Measurements from ENCODE around the gene VPS52.
"Not testable (repeated sequence)": the region's sequence is repeated elsewhere in the genome, so short reads cannot be mapped to it uniquely, and the experiment has no call there.

VPS52 gene

DNA sequence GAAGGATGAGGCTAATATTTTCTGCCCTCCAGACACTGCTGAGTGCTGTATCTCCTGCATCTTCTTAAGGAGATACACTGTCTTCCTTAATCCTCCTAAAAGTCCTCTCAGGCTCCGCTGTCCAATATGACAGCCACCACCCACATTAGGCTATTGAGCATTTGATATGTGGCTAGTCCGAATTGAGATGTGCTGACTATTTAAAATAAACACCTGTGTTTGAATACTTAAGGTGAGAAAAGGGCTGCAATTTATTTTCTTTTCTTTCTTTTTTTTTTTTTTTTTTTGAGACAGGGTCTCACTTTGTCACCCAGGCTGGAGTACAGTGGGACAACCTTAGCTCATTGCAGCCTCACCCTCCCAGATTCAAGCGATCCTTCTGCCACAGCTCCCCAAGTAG is 30.2 kb upstream of the VPS52 start:
- DNase-seq, result no peak

DNA sequence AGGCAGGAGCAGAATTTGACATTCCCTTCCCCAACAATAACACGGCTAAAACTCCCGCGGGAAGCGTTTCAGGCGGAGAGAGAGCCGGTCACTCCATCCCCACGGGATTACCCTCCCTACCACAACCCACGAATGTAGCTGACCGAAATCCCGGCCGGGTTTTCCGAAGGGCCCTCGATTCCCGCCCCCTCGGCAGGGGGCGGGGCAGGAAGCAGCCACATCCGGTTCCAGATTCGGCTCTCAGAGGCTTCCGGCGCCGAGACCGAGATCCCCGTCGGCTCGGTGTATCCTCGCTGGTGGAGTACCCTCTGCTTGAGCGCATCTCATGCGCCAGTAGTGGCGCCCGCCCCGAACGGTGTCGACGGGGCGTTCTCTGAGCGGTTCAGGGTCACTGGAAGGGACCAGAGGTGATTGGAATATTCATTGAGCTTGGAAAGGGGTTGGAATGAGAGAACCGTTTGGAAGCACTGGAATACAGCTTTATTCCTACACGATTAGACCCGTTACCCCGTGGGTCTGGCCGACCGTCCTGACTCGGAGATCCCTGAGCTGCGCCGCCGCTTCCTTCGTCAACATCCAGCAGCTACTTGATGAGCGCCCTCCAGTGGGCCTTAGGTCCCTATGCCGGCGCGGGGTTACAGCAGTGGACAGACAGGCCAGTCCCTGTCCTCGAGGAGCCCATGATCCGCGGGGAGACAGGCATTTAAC is 27.7 kb upstream of the VPS52 start:
- peak; percentile 88 for DNase-seq

DNA sequence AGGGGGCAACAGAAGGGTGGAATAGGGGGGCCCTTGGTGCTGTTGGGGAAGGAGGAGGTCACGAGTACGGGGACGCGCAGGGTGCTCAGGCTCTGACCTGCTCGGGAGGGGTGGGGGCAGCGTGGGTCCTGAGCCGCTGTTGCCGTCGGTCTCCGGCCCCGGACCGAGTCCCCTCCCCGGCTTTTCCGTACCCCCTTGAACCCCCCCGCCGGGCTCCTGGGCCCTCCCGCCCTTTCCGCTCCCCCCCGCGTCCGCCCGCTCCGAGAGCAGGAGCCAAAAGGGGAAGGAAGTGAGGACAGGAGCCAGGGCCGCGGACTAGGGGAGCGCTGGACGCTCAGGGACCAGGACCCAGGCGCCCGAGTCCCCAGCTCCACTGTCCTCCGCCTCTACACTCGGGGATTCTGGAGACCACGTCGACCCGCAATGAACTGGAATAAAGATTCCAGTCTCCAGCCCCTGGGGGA is 27.1 kb upstream of the VPS52 start, which contains the start of gene RGL2:
TSS of gene RGL2 (minus strand) at position 170 of the 464 bp plus-strand sequence. CDS start 332 bp downstream, outside the sequence.
- DNase-seq, result peak; percentile 53

DNA sequence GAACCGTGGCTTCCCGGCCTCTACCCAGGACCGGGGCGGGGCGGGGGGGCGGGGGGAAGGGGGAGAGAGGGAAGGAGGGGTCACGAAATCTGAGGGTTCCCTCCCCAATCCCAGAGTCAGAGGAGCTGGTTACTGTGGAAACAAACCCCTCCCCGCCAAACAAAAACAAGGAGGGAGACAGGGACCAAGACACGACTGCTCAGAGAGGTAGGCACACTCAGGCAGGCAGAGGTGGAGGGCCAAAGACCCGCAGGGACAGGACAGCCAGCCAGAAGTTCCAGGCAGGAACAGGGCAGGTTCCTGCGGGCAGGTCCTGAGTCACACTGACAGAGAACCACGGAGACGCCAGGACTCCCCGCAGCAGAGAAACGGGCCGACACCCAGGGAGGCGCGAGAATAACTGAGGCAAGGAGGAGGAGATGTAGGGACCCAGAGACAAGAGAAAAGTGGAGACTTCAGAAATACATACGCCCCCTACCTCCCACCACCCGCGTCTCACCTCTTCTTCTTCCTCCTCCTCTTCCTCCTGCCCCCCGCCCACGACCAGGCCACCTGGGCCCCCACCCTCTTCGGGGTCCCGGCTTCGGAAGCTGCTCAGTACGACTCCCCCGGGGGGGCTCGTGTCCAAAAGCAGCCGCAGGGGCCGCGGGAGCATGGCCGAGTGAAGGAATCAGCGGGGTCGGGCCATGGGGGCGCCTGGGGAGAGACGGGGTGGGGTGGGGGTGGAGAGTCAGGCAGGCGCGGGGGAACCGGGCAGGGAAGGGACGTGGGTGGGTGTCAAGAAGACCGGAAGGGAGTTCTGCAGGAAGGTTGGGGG is 26.5 kb upstream of the VPS52 start:
- DNase-seq, result no peak

DNA sequence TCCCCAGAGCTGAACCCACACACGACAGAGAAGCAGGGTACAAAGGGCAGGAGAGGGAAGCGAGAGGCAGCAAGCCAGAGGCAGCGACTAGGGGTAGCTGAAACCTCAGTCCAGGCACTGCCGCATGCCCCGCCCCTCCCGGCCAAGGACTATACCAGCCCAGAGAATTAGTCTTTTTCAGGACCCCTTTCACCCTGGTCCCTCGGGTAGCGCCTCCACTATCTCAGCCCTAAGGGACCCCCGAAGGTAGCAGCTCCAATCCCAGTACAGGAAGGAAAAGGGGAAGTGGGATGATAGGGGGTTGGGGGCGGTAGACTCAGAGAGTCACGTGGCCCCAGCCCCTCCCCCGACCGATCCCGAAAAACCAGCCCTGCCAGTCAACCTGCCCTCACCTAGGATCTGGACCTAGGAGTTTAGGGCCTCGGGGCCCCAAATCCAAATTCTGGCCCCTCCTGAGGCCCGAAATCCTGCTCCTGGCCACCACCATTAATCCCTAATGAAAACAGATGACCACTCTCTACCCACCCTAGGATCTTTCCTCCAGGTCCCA is 25.8 kb upstream of the VPS52 start:
- no peak for DNase-seq

DNA sequence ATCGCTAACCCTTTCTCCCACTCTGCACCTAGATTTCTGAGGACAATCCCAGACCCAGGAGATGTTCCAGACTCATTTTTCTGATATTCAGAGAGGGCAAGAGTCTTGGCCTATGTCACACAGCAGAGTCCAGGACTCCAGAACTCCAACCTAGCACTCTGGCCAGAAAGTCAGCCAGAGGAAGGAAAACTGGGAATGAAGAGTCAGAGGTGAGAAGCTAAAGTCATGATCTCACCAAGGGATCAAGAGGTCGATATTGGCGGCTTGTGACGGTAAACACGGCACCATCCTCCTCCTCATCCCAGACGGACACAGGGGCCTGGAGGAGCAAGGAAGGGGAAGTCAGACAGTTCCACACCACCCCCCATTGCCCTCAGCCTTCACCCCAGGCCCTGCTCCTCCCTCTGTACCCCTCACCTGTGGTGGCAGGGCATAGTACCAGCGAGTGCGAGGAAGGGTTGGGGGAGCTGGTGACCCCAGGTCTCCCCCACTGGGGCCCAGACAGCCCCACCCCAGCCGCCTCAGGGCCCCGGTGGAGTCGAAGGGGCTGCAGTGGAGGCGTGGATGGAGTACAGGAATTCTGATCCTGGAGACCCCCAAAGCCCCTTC is 25.2 kb upstream of the VPS52 start:
- DNase-seq, result no peak

DNA sequence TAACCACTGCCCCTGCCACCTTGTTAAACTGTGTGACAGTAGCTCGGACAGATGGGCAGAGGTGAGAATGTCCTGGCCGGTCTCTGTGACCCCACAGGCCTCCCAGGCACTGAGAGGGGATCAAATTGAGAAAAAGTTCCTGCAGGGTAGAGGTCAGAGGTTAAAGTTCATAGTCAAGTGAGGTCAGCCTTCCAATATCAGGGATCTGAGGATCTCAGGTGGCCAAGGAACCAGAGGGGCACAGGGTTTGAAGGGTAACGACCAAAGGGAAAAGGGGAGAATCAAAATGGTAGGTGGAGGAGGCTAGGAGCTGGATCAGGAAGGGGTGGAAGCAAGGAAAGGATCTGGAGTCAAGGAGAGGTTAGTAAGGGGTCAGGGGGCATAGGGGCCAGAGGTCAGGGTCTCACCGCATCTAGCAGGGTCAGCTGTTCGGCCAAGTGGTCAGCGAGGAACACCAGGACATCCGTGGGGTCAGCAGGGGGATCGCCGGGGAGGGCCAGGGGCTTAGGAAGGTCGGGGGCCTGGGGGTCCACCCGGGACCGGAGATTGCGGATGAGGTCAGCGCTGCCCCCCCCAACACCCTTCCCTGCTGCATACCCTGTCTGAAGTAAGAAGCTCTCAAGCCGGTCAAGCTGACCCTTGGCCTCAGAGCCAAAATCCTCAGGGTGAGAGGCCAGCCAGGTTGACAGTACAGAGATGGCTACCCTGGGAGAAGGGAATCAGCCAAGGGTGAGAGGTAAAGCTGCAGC is 24.1 kb upstream of the VPS52 start:
- DNase-seq, result no peak

DNA sequence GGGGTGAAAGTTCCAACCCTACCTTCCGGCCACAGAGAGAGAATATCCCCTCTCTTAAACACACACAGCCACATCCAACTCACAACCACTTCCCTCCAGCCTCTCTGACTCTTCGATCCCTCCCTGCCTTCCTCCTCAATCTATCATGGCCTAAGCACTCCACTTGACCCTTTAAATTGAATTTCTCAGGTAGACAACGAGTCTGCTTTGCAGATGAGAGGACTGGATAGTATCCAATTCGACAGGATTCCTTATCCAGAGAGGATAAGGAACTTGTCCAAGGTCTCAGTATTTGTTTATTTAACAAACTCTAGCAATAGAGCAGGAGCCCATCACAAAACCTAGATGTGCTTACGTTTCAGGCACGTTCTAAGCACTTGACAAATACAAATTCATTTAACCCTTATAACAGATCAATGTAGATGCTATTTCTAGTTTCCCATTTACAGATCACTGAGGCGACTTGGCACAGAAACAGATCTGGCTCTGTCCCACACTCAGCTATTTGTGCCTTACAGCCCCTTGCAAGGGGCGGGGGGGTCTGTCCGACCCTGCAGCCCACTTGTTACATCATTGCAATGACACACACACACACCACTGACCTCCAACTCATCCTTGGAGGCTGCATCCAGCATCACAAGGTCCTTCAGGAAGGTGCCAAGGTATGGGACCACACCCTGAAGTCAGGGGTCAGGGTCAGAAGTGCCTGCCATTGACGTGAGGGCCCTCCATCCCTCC is 22.6 kb upstream of the VPS52 start:
- no peak for DNase-seq

DNA sequence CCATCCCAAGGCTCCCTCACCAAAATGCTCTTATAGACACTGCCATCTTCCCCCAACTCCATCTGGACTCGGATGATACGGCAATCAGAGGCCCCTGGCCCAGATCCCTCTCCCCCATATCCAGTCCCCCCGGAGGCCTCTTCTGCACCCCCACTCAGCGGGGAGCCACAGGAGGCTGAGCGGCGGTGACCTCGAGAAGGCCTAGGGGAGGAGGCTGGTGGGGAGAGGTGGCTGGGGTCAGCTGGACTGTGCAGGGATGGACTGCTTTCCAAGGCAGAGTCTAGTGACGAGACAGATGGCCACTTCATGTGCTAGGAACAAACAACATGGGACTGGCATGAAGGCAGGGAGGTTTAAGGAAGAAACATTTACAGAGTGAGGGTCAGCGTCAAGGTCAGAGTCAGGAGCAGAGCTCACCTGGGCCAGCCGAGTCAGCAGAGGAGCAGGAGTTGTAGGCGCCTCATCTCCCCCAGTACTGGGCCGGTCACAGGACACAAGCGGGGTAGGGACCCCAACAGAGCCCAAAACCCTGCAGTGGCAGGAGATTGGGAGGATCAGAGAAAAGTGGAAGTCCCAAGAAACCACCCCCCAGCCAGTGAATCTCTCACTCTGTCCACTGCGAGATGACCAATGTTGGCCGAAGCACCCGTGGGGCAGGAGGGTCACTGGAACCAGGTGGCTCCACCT is 21.5 kb upstream of the VPS52 start:
- no peak for DNase-seq

DNA sequence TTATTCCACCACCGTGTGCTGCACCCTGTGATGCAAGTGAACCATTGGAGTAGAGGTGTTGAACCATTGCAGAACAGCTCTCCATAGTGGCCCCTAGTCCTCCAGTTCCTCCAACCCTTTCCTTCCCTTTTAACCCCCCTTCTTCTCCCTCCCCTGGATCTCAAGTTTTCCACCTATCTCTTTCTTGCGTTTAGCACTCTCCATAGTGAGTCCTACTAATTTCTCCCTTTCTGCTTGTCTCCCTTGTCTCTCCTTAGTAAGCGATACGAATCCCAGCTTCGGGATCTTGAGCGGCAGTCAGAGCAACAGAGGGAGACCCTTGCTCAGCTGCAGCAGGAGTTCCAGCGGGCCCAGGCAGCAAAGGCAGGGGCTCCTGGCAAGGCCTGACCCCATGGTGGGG is 18.8 kb upstream of the VPS52 start:
- DNase-seq, result no peak

DNA sequence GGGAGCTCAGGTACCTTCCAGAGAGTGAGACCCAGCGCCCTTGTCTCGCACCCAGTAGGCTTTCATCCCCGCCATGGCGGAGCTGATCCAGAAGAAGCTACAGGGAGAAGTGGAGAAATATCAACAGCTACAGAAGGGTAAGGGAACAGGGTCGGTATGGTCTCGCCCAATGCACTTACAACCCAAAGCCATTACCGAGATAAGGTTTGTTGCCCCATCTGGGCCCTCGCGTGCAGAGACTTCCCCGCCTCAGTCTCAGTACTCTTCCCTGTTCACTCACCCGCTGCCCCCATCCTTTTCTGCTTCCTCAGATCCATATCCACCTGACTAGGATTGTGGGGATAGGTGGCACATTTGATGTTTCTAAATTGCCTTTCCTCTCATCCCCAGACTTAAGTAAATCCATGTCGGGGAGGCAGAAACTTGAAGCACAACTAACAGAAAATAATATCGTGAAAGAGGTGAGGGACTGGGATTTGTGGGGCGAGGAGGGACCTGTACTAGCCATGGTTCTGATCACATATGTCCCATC is 18.2 kb upstream of the VPS52 start:
- no peak for DNase-seq

DNA sequence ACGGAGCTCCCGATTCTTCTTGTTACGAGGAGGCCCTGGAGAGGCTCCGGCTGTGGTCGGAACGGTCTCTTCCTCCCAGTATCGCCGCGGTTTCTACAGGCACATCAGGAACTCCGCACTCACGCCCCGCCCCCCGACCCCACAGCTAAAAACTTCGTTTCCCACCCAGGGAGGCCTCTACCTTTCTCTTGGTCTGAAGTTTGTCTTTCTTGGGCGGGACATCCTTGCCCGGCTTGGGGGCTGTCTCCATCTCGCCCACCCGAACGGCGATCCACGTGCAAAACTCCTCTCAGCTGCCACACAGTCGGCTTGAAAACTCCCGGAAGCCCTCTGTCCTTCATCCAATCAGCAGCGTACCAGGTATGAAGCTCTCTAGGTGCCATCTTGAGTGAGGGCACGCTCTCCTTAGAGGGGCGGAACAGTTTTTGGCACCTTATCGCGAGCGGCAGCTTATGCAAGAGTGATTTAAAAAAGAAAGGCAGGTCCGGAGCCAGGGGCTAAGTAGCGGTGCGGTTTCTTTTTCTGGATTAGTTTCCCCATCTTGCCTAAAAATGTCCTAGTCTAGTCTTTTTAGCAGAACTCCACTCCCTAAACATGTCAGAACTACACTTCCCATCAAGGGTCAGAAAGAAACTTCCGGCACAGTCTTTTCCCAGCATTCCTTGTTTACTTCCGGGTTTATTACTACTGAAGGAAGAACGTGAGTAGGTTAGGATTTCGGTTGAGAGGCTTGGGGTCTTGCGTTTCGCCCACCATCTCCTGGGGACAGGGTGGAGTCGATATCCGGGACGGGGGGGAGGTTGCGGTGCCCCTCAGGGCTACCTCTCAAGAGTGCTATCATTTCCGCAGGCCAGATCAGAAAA is 17.5 kb upstream of the VPS52 start, which contains the start of the genes PFDN6 and WDR46:
TSS of gene PFDN6 (plus strand) at position 681 of the 863 bp plus-strand sequence. CDS start 256 bp downstream, outside the sequence.
TSS of gene WDR46 (minus strand) at position 319 of the 863 bp plus-strand sequence. CDS start at position 250, 69 bp downstream.
- DNase-seq, result no peak

DNA sequence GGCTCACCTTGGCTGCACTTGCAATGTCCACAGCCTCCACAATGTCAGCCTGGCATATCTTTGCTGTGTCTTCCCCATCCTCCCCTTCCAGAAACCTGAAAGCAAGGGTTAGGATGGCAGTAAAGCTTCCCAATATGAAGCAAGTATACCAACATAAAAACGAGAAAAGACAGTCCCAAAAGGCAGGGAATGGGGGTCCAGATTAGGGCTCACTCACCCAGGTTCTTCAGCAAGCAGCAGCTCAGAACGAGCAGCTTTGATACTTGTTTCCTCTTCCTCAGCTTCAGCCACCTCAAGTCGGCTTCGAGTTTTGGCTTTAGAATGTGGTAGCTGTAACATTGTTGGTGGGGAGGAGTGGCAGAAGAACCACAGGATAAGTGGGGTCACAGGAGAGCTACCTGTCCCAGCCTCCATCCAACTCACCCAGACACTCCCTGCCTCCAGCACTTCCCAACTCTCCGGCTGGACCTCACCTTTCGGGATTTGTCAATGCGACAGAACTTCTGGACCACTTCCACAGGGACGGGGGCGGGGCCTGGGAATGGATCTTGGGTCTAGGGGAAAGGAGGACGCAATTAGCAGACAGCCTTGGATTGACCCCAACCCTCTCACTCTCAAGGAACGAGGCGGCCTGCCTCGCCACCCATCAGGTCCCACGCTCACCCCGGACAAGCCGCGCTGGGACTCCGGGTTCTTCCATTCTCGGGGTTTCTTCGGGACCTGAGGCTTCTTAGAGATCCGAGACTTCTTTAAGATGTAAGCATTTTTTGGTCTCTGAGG is 16.7 kb upstream of the VPS52 start:
- DNase-seq, result no peak

DNA sequence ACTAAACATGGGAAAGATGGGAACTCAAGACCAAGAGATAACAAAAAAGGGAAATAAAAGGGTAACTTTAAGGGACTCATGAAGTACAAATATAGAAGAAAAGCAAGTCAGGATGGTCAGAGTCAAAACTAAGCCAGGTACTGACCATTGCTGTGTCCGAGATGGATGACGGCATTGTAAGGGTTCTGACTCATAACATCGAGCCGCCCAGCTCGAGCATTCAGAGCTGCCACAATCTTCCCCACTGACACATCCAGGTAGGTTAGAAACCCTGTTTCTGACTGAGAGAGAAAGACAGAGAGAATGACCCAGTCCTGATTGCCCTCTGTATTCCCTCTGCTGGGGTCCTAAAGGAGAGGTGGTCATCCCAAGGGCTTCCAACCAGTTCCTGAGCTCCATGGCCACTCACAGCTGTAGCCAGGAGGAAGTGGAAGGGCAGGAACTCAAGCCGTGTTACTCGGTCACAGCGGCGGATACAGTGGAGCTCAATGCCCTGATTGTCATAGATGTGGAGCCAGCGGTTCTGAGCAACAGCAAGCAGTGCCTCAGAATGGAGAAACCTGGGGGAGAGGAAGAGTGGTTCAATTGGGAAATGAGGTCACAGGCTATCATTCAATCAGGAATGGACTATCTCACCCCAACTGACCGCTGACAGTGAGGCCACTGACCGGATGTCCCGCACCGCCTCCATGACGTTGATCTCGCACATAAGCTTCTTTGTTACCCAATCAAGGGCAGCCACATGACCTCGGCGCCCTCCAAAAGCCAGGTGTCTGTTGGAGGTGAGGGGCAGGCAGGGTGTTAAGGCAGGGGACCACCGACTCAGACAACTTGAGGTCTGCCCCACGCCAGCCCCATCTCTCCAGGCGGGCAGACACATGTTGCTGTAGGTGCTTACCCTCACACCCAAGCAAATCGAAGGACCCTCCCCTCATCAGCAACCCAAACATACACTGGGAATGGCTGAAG is 15.6 kb upstream of the VPS52 start:
- no peak for DNase-seq

DNA sequence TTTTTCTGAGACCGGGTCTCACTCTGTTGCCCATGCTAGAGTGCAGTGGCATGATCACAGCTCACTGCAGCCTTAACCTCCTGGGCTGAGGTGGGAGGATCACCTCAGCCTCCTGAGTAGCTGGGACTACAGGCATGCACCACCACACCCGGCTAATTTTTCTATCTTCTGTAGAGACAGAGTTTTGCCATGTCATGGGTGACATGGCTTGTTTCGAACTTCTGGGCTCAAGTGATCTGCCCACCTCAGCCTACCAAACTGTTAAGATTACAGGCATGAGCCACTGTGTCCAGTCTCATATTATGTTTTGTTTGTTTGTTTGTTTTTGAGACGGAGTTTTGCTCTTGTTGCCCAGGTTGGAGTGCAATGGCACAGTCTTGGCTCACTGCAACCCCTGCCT is 13.5 kb upstream of the VPS52 start:
- DNase-seq, result not testable (repeated sequence)

DNA sequence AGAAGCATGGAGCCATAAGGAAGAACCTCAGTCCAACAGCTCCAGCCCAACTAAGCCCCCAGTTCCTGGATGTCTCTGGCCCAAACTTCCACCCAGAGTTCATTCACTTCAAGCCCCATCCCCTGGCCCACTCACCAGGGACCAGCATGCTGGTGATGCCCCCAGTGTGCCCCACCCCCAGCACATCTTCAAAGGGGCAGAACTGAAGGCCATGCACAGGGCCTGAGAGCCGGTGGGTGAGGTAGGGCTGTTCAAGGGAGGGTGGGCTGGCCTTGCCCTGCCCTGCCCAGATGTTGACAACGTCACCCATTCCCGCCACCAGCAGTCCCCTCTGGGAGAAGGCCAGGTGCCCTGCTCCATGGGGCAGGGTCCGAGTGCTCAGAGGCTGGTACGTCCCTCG is 8.9 kb upstream of the VPS52 start:
- DNase-seq, result no peak

DNA sequence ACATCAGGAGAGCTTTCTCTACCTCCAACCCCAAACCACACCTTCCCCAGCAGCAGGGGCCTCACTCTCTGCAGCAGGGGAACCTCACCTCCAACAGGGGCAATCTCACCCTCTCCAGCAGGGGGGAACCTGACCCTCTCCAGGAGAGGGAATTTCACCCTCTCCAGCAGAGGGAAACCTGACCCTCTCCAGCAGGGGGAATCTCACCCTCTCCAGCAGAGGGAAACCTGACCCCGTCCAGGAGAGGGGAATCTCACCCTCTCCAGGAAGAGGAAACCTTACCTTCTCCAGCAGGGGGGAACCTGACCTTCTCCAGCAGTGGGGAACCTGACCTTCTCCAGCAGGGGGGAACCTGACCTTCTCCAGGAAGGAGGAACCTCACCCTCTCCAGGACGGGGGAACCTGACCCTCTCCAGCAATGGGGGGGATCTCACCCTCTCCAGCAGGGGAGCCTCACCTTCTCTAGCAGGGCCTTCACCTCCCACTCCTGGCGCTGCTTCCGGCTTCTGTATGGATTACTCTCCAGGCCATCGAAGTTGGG is 8.4 kb upstream of the VPS52 start:
- no peak for DNase-seq

All from activated gamma-delta T cell (primary cell).